Neural cell (in vitro differentiated cells): Measurements from ENCODE around the gene CDH4. TPM values are rescaled to one million over a fixed set of nuclear protein-coding genes. Genes with fewer than 3 reads are reported as not detected.

Experiments used
- H2AFZ ChIP-seq: fragments of 200-600, 300-800 bp; sonication (generic), shearing (Covaris generic); 2 replicates; pipeline ENCODE4 v1.6.0; 2014; ENCODE audit warnings: low read depth, mild to moderate bottlenecking, antibody characterized with exemption, low read length, moderate library complexity
- H3F3A ChIP-seq: fragments of 200-600 bp; shearing (Covaris generic); 2 replicates; pipeline ENCODE4 v1.6.1; 2016; ENCODE audit warnings: mild to moderate bottlenecking, moderate library complexity, mixed read lengths, antibody characterized with exemption, low read length; ENCODE audit not compliant: insufficient read depth, poor library complexity, severe bottlenecking
- H3K27ac ChIP-seq: fragments of 200-600, 300-800 bp; sonication (generic), shearing (Covaris generic); 2 replicates; pipeline ENCODE4 v1.5.1; 2014; ENCODE audit warnings: mild to moderate bottlenecking, low read length, moderate library complexity
- H3K27me3 ChIP-seq: fragments of 300-800, 200-600 bp; sonication (generic), shearing (Covaris generic); 2 replicates; pipeline ENCODE4 v1.6.0; 2014; ENCODE audit warnings: mild to moderate bottlenecking, low read depth, low read length, moderate library complexity; ENCODE audit not compliant: insufficient read depth
- H3K36me3 ChIP-seq: fragments of 300-800, 200-600 bp; sonication (generic), shearing (Covaris generic); 2 replicates; pipeline ENCODE4 v1.5.1; 2014; ENCODE audit warnings: mild to moderate bottlenecking, antibody characterized with exemption, low read length, moderate library complexity; ENCODE audit not compliant: insufficient read depth
- H3K4me2 ChIP-seq: fragments of 300-800, 200-600 bp; sonication (generic), shearing (Covaris generic); 2 replicates; pipeline ENCODE4 v1.6.0; 2014; ENCODE audit warnings: mild to moderate bottlenecking, low read length
- H3K4me3 ChIP-seq: fragments of 300-800, 200-600 bp; sonication (generic), shearing (Covaris generic); 2 replicates; pipeline ENCODE4 v1.5.1; 2014; ENCODE audit warnings: mild to moderate bottlenecking, low read length, moderate library complexity
- H3K79me2 ChIP-seq: fragments of 200-600 bp; shearing (Covaris generic); replicated peaks from 2 replicates; pipeline ENCODE4 v1.6.0; 2014; ENCODE audit warnings: mild to moderate bottlenecking, low read length, moderate library complexity; ENCODE audit not compliant: insufficient read depth
- H3K9ac ChIP-seq: fragments of 300-800, 200-600 bp; sonication (generic), shearing (Covaris generic); 2 replicates; pipeline ENCODE4 v1.6.1; 2016; ENCODE audit warnings: mild to moderate bottlenecking, low read length, mixed read lengths
- H3K9me2 ChIP-seq: fragments of 200-600 bp; shearing (Covaris generic); 2 replicates; pipeline ENCODE4 v1.6.1; 2016; ENCODE audit warnings: mild to moderate bottlenecking, low read length, mixed read lengths; ENCODE audit not compliant: insufficient read depth
- H3K9me3 ChIP-seq: fragments of 200-600, 300-800 bp; sonication (generic), shearing (Covaris generic); 2 replicates; pipeline ENCODE4 v1.6.1; 2016; ENCODE audit warnings: mild to moderate bottlenecking, mixed run types, low read length, moderate library complexity, mixed read lengths
- H4K20me1 ChIP-seq: fragments of 200-600 bp; shearing (Covaris generic); 2 replicates; pipeline ENCODE4 v1.6.1; 2016; ENCODE audit warnings: mild to moderate bottlenecking, mixed run types; ENCODE audit not compliant: insufficient read depth
- EP300 ChIP-seq: fragments of 450-650 bp; conservative IDR thresholded peaks from 2 replicates; pipeline ENCODE4 v1.6.1; 2014; ENCODE audit warnings: antibody characterized with exemption, mild to moderate bottlenecking, moderate library complexity; ENCODE audit not compliant: poor library complexity, severe bottlenecking
- EZH2 ChIP-seq: fragments of 200-600, 300-800 bp; shearing (Covaris generic), sonication (generic); IDR thresholded peaks from 2 replicates; pipeline ENCODE4 v1.6.1; 2014; ENCODE audit warnings: antibody characterized with exemption, low read length, borderline replicate concordance, mild to moderate bottlenecking; ENCODE audit not compliant: insufficient read depth, poor library complexity, severe bottlenecking
- MXI1 ChIP-seq: fragments of 450-650 bp; conservative IDR thresholded peaks from 2 replicates; pipeline ENCODE4 v1.6.1; 2014; ENCODE audit warnings: antibody characterized with exemption, mild to moderate bottlenecking; ENCODE audit not compliant: poor library complexity, severe bottlenecking
- POLR2AphosphoS5 ChIP-seq: IDR thresholded peaks from 2 replicates; pipeline ENCODE4 v1.6.1; 2012
- RAD21 ChIP-seq: fragments of 450-650 bp; conservative IDR thresholded peaks from 2 replicates; pipeline ENCODE4 v1.6.1; 2014; ENCODE audit warnings: antibody characterized with exemption, mild to moderate bottlenecking, moderate library complexity
- SMC3 ChIP-seq: fragments of 450-650 bp; conservative IDR thresholded peaks from 2 replicates; pipeline ENCODE4 v1.6.1; 2014; ENCODE audit warnings: antibody characterized with exemption, mild to moderate bottlenecking, moderate library complexity; ENCODE audit not compliant: poor library complexity
- polyA plus RNA-seq: library from polyadenylated mRNA; depleted of rRNA; stranded (reverse); fragments of >200 nt; gene quantifications from 2 replicates; pipeline ENCODE4 v1.2.3, GENCODE V29; 2014
- TF ChIP-seq, protein P1 (sequence below): fragments of 450-650 bp; IDR thresholded peaks from 2 replicates; pipeline ENCODE4 v1.5.1; 2014; ENCODE audit warnings: antibody characterized with exemption, mild to moderate bottlenecking, moderate library complexity; ENCODE audit not compliant: poor library complexity, severe bottlenecking
- TF ChIP-seq, protein P2 (sequence below): IDR thresholded peaks from 2 replicates; pipeline ENCODE4 v1.6.1; 2012; ENCODE audit warnings: borderline replicate concordance

CDH4 gene
- polyA plus RNA-seq, 1 donor from 2014 or later: 24.6 TPM

DNA sequence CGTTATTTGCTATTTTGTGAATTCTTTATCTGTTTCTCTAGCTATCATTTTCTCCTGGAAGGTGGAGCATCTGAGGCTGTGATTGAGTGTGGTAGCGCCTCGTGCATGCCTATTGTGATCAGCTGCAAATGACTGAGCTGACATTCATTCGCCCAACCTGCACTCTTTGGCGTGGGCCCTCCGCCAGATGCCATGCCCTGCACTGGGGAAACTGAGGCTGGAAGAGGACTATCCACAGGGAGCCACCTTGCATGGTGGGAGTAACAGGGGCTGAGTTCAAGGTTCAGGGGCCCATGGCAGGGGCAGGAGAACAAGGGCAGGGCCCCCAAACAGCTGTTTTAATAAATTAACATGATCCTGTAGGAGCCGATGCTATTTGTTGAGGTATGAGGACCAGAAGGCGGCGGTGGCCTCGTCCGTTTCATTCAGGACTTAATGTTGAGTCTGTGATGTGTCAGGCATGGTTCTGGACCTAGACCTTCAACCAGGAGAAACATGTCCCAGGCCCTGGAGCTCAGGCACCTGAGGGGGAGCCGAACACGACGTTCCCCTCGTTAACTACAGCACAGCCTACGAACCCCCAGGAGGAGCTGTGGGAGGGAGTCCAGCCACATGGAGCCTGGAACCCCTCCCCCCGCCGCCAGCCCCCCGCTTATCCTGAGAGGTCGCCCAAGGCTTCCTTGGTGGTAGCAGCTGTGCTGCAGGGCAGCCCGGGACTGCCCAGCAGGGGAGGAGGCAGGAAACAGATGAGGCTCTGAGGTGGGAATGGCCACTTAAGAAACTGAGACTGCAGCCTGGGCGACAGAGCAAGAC, 242.9 kb downstream of the CDH4 start:
- H3F3A ChIP-seq: no peaks in the 10 kb centered on the region
- no peaks in the 10 kb centered on the region for H3K36me3 ChIP-seq
- no peak overlapping the region for H2AFZ ChIP-seq
- H3K9ac ChIP-seq: no peak overlapping the region
- no peaks in the 10 kb centered on the region for H3K79me2 ChIP-seq
- H3K27ac ChIP-seq: no peak overlapping the region
- H3K9me2 ChIP-seq: no peaks in the 10 kb centered on the region
- TF ChIP-seq MXI1: no peak
- no peak for TF ChIP-seq SMC3
- TF ChIP-seq EZH2: no peak
- no peak for TF ChIP-seq RAD21
- TF ChIP-seq, protein P1, sequence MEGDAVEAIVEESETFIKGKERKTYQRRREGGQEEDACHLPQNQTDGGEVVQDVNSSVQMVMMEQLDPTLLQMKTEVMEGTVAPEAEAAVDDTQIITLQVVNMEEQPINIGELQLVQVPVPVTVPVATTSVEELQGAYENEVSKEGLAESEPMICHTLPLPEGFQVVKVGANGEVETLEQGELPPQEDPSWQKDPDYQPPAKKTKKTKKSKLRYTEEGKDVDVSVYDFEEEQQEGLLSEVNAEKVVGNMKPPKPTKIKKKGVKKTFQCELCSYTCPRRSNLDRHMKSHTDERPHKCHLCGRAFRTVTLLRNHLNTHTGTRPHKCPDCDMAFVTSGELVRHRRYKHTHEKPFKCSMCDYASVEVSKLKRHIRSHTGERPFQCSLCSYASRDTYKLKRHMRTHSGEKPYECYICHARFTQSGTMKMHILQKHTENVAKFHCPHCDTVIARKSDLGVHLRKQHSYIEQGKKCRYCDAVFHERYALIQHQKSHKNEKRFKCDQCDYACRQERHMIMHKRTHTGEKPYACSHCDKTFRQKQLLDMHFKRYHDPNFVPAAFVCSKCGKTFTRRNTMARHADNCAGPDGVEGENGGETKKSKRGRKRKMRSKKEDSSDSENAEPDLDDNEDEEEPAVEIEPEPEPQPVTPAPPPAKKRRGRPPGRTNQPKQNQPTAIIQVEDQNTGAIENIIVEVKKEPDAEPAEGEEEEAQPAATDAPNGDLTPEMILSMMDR: no peak
- peak; percentile 14 for TF ChIP-seq POLR2AphosphoS5
- TF ChIP-seq EP300: no peak
- TF ChIP-seq, protein P2, sequence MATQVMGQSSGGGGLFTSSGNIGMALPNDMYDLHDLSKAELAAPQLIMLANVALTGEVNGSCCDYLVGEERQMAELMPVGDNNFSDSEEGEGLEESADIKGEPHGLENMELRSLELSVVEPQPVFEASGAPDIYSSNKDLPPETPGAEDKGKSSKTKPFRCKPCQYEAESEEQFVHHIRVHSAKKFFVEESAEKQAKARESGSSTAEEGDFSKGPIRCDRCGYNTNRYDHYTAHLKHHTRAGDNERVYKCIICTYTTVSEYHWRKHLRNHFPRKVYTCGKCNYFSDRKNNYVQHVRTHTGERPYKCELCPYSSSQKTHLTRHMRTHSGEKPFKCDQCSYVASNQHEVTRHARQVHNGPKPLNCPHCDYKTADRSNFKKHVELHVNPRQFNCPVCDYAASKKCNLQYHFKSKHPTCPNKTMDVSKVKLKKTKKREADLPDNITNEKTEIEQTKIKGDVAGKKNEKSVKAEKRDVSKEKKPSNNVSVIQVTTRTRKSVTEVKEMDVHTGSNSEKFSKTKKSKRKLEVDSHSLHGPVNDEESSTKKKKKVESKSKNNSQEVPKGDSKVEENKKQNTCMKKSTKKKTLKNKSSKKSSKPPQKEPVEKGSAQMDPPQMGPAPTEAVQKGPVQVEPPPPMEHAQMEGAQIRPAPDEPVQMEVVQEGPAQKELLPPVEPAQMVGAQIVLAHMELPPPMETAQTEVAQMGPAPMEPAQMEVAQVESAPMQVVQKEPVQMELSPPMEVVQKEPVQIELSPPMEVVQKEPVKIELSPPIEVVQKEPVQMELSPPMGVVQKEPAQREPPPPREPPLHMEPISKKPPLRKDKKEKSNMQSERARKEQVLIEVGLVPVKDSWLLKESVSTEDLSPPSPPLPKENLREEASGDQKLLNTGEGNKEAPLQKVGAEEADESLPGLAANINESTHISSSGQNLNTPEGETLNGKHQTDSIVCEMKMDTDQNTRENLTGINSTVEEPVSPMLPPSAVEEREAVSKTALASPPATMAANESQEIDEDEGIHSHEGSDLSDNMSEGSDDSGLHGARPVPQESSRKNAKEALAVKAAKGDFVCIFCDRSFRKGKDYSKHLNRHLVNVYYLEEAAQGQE: no peak
- H3K4me3 ChIP-seq: no peak overlapping the region
- H4K20me1 ChIP-seq: no peaks in the 10 kb centered on the region
- H3K9me3 ChIP-seq: no peaks in the 10 kb centered on the region
- no peaks in the 10 kb centered on the region for H3K27me3 ChIP-seq
- H3K4me2 ChIP-seq: no peak overlapping the region

DNA sequence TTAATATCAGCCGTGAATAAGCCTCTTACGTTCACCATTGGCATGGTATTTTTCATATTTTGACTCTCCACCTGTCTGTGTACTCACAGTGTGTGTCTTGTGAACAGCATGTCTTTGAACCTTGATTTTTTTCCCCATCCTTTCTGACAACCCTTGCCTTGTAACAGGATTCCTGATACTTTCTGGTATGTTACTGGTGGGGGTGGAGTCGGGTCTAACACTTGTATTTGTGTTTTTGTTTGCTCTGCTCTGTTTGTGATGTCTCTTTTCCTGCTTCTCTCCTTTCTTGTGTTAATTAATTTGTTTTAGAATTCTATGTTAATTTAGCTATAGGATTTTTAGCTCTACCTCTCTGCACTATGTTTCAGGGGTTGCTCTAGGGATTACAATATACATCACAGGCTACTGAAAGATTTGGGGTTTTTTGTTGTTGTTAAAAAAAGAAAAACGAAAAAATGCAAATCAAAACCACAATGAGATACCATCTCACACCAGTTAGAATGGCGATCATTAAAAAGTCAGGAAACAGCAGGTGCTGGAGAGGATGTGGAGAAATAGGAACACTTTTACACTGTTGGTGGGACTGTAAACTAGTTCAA, 245.1 kb downstream of the CDH4 start:
- Histone ChIP-seq H3F3A (no peaks in the 10 kb centered on the region), H3K9me2 (no peaks in the 10 kb centered on the region), H3K27ac (no peak overlapping the region), H3K9ac (no peak overlapping the region), H3K36me3 (no peaks in the 10 kb centered on the region), H3K4me2 (no peak overlapping the region), H3K27me3 (no peaks in the 10 kb centered on the region), H3K79me2 (no peaks in the 10 kb centered on the region), H3K9me3 (no peaks in the 10 kb centered on the region), H4K20me1 (no peaks in the 10 kb centered on the region), H3K4me3 (no peak overlapping the region), H2AFZ (no peak overlapping the region)
- TF ChIP-seq MXI1: no peak
- no peak for TF ChIP-seq POLR2AphosphoS5
- TF ChIP-seq, protein P2: no peak
- no peak for TF ChIP-seq EZH2
- TF ChIP-seq RAD21: no peak
- no peak for TF ChIP-seq EP300
